NK-92 treated with Interleukin-12 subunit alpha and Interleukin-12 subunit beta, amount 100 ng/mL, for 24 hours (cell line): ENCODE results near the gene BAAT.
"Not testable (repeated sequence)": the region's sequence is repeated elsewhere in the genome, so short reads cannot be mapped to it uniquely, and the experiment has no call there.

ENCODE experiments used
- DNase-seq: peaks from one replicate; lab custom pipeline; 2025; lab: John Stamatoyannopoulos, UW

The BAAT gene

GRCh38 chr9:101360647-101361046 is 24.2 kb downstream of the BAAT start:
- DNase-seq = no peak

GRCh38 chr9:101359679-101360078 is 25.1 kb downstream of the BAAT start:
- DNase-seq = no peak

DNA sequence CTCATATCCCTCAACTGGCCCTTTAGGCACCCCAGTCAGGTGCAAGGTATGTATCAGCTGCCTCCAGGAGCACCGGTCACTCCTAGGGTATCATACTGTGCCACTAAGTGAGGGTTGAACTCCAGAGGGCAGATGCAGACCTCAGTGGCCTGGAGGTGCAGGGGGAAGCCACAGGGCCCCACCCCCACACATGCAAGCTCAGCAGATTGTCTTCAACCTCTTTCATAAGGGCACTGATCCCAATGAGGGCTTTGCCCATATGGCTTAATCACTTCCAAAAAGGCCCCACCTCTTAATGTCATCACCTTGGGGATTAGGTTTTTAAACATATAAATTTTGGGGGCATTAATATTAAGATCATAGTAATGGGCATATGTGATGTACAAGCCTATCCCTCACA is 28.2 kb downstream of the BAAT start:
- no peak for DNase-seq

DNA sequence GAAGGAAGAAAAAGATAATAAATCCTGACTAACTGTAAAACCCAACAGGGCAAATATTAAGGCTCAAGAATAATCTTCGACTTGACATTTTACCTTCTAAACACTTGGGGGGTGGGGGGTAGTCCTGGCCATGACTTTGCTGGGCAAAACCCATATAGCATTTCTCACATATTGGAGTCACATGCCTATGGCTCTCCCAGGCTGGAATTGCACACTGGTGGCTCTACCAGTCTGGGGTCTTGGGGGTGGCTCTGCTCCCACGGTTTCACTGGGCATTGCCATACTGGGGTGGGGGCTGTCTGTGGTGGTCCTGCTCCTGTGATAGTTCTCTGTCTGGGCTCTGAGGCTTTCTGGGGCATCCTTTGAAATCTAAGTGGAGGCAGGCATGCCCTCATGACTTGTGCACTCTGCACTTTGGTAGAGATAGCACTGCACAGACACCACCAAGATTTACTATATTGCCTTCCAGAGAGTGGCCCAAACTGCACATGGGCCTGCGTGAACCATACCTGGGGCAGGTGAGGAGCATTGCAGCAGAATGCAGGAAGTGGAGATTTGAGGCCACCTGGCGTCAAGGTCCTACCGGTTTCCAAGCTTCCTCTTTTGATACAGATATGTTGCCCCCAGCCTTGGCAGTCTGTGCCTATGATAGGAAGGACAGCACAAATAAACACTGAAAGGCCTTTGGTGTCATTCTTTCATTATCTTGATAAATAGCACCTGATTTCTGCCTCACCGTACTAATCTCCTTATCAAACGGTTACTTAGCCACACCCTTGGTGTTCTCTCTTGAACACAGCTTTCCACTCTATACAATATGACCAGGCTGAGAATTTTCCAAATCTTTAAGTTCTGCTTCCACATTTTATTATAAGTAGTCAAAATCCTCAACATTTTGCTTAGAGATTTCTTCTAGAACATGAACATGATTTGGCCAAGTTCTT is 29.8 kb downstream of the BAAT start:
- DNase-seq = no peak

GRCh38 chr9:101354143-101354764 is 30.6 kb downstream of the BAAT start:
- DNase-seq = no peak

GRCh38 chr9:101353683-101354082 is 31.1 kb downstream of the BAAT start:
- DNase-seq = no peak

GRCh38 chr9:101352892-101353463 is 31.8 kb downstream of the BAAT start:
- no peak for DNase-seq

DNA sequence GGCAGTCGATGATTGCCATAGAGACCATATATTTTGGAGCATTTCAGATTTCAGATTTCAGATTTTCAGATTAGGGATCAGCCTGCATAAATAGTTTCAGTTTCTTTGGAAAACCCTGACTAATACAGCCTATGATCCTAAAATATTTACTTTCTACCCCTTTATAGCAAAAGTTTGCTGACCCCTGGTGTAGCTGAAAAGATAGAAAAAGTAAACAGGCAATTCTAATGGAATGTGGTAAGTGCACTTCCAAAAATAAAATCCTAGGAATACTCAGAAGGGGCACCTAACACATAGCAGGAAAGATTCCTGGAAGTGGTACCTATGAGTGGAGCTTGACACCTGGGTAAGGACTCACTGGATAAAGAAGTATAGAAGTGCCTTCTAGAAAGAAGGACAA is 34.5 kb downstream of the BAAT start:
- no peak for DNase-seq

GRCh38 chr9:101342595-101342994 is 42.2 kb downstream of the BAAT start:
- no peak for DNase-seq

GRCh38 chr9:101341958-101342357 is 42.8 kb downstream of the BAAT start:
- no peak for DNase-seq

DNA sequence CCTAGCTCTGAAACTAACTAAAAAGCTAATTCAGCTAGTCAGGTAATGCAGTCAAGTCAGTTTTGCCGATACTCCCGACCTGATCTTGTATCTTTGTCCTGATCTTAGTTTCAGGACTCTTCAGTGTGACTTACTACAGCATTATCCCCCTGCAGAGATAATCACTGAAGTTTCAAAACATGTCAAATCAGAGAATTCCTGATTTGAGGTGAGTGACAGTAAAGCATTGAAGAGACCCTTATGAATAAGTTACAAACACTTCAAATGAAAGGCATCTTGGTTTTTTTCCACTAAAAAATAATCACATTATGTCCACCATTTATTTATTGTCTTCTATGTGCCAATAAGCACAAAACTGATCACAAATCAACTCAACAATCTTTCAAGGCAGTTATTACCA is 47.6 kb downstream of the BAAT start:
- DNase-seq = no peak

DNA sequence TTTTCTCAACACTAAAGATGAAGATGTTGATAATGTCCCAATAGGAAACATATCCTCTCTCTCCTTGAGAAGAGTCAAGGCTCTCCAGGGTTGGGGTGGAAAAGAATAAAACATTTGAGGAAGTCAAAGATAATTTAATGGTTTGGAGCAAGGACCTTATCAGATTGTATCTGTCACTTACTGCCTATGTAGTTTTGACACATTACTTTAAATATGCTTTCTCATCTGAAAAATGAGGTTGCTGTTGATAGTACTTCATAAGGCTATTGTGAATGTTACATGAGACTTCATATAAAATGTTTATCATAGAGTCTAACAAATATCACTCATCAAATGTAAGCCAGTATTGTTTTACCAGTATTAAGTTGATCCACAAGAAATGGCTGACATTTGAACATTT is 48.7 kb downstream of the BAAT start:
- DNase-seq = no peak

GRCh38 chr9:101333926-101334702 is 50.7 kb downstream of the BAAT start:
- no peak for DNase-seq

- no peak for DNase-seq
Measured at GRCh38 chr9:101333490-101333889, 51.3 kb downstream of the BAAT start.

GRCh38 chr9:101332362-101332761 is 52.4 kb downstream of the BAAT start:
- DNase-seq = no peak

- DNase-seq = not testable (repeated sequence)
Measured at GRCh38 chr9:101327422-101327909, 57.3 kb downstream of the BAAT start.

- no peak for DNase-seq
Measured at GRCh38 chr9:101326501-101326900, 58.3 kb downstream of the BAAT start.

GRCh38 chr9:101326035-101326434 is 58.8 kb downstream of the BAAT start:
- no peak for DNase-seq

DNA sequence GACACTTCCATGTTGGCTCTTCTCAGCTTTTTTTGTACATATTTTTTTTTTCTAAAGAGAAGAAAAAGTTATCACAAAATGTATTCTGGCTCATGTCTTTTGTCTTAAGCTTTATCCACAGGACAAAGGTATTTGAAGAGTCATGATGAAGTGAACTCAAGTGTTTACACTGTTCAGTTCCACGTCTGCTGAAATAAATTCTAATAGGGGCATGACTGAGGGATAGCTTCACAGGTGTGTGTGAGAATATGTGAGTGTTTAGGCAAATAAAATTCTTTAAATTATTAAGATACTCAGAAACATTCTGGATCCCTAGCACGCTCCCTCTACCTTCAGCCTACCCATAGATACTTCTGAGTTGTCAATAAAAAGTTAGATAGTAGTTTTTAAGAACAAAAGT is 59.8 kb downstream of the BAAT start:
- no peak for DNase-seq

DNA sequence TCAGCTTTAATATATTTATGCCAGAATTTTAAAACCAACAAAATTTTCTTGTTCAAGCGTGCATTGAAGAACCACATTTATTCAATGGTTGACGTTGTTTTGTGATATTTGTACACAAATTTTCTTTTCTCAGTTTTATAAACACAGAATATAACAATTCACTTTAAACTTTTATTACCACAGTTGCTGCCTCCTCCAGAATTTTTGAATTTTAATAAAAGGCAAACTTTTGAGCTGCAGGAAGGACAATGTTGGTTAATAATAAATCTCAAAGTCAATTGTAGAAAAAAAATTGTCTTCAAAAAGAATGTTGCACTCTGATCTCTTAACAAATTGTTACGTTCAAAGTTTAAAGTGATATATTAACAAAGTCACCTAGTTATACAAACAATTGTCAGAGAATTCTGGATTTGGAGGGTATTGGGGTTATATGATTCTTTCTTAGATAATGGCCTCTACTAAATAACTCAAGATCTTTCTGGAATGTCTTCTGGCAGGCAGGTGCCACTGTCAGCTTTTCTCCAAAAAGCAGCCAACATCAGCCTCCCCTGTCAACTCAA is 60.5 kb downstream of the BAAT start:
- no peak for DNase-seq

DNA sequence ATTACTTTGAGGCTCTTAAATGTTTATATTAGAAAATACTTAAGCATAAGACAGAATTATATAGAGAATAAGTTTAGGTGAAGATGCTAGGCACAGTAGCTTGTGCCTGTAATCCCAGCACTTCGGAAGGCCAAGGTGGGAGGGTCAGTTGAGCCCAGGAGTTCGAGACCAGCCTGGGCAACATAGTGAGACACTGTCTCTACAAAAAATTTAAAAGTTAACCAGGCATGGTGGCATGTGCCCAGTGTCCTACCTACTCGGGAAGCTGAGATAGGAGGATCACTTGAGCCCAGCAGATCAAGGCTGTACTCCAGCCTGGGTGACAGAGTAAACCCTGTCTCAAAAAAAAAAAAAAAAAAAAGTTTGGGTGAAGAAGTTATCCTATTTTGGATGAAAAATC is 61.7 kb downstream of the BAAT start:
- DNase-seq = no peak

DNA sequence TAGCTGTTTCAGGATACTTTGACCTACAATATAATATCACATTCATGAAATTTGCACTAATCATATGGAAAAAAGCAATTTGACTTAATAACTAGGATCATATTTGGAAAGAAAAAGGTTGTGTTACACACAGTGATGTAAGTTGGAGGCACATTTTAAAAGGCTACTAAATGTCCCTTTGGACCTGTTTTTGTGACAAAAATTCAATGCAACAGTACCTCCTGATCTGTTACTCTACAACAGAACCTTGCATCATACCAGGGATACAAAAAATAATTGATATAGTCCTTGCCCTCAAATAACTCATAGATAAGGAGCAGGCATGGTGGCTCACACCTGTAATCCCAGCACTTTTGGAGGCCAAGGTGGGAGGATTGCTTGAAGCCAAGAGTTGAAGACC is 67.1 kb downstream of the BAAT start:
- no peak for DNase-seq
